Muscle layer of duodenum (tissue), 2 donors: ENCODE data around the gene ENKUR.
A peak's percentile ranks its signal among the peaks of the same experiment; 100 is the strongest.
"Not testable (repeated sequence)": the region's sequence is repeated elsewhere in the genome, so short reads cannot be mapped to it uniquely, and the experiment has no call there.

Source experiments
- H3K27ac ChIP-seq: one replicate; pipeline ENCODE4 v1.7.0; 2013; ENCODE audit warnings: mild to moderate bottlenecking, low read length
- H3K27me3 ChIP-seq: one replicate; pipeline ENCODE4 v1.7.0; 2013; ENCODE audit warnings: low read depth, mild to moderate bottlenecking, control low read depth, low read length
- H3K36me3 ChIP-seq, 2 donors: one replicate each; pipeline ENCODE4 v1.7.0; 2013; ENCODE audit warnings: low read length in 2 of 2, control low read depth in 1 of 2, mild to moderate bottlenecking in 1 of 2; ENCODE audit not compliant: insufficient read depth in 2 of 2, control insufficient read depth in 1 of 2
- H3K4me1 ChIP-seq, 2 donors: one replicate each; pipeline ENCODE4 v1.7.0; 2013; ENCODE audit warnings: low read length in 2 of 2, mild to moderate bottlenecking in 2 of 2, control low read depth in 1 of 2, moderate library complexity in 1 of 2; ENCODE audit not compliant: insufficient read depth in 2 of 2, control insufficient read depth in 1 of 2
- H3K4me3 ChIP-seq, 2 donors: one replicate each; pipeline ENCODE4 v1.7.0; 2013; ENCODE audit warnings: low read length in 2 of 2, low read depth in 1 of 2, mild to moderate bottlenecking in 1 of 2
- H3K9me3 ChIP-seq, 2 donors: one replicate each; pipeline ENCODE4 v1.7.0; 2013; ENCODE audit warnings: low read length in 2 of 2, control low read depth in 1 of 2, mild to moderate bottlenecking in 1 of 2; ENCODE audit not compliant: control insufficient read depth in 1 of 2
- donor health status: healthy.

ENKUR gene

GRCh38 chr10:24971374-24971773 is 44.6 kb downstream of the ENKUR start:
- H3K27ac ChIP-seq, result no peak overlapping the region
- H3K4me3 ChIP-seq, result no peak overlapping the region
- H3K27me3 ChIP-seq, result no peaks in the 10 kb centered on the region
- no peaks in the 10 kb centered on the region for H3K4me1 ChIP-seq
- no peaks in the 10 kb centered on the region for H3K36me3 ChIP-seq
- H3K9me3 ChIP-seq, result no peaks in the 10 kb centered on the region

GRCh38 chr10:24969841-24970281 is 46.1 kb downstream of the ENKUR start:
- H3K9me3 ChIP-seq, result no peaks in the 10 kb centered on the region
- no peak overlapping the region for H3K4me3 ChIP-seq
- H3K27ac ChIP-seq, result no peak overlapping the region

GRCh38 chr10:24968951-24969350 is 47.0 kb downstream of the ENKUR start:
- not testable (repeated sequence) for H3K9me3 ChIP-seq, H3K27ac ChIP-seq, H3K27me3 ChIP-seq, H3K4me3 ChIP-seq, H3K36me3 ChIP-seq, H3K4me1 ChIP-seq

More at GRCh38 chr10:24969841-24970281, 46.1 kb downstream of the ENKUR start:
- Histone ChIP-seq H3K36me3 (no peaks in the 10 kb centered on the region), H3K4me1 (no peaks in the 10 kb centered on the region), H3K27me3 (no peaks in the 10 kb centered on the region)

- no peaks in the 10 kb centered on the region for H3K27me3 ChIP-seq
- no peaks in the 10 kb centered on the region for H3K36me3 ChIP-seq
- H3K27ac ChIP-seq, result no peak overlapping the region
- no peak overlapping the region for H3K4me3 ChIP-seq
- H3K9me3 ChIP-seq, result no peaks in the 10 kb centered on the region
- H3K4me1 ChIP-seq, result no peaks in the 10 kb centered on the region
These were observed 47.6 kb downstream of the ENKUR start for GRCh38 chr10:24968349-24968748.

GRCh38 chr10:24966962-24967481 is 48.9 kb downstream of the ENKUR start:
- Histone ChIP-seq H3K4me1 (no peaks in the 10 kb centered on the region), H3K36me3 (no peaks in the 10 kb centered on the region), H3K27me3 (no peaks in the 10 kb centered on the region)

GRCh38 chr10:24965051-24965450 is 50.9 kb downstream of the ENKUR start:
- no peaks in the 10 kb centered on the region for H3K4me1 ChIP-seq
- no peaks in the 10 kb centered on the region for H3K9me3 ChIP-seq
- H3K27ac ChIP-seq, result no peak overlapping the region
- no peak overlapping the region for H3K4me3 ChIP-seq
- no peaks in the 10 kb centered on the region for H3K36me3 ChIP-seq
- H3K27me3 ChIP-seq, result no peaks in the 10 kb centered on the region

More at GRCh38 chr10:24966962-24967481, 48.9 kb downstream of the ENKUR start:
- Histone ChIP-seq H3K4me3 (no peak overlapping the region), H3K9me3 (no peaks in the 10 kb centered on the region), H3K27ac (no peak overlapping the region)

GRCh38 chr10:24963521-24964041 is 52.4 kb downstream of the ENKUR start:
- Histone ChIP-seq H3K4me3 (no peak overlapping the region), H3K4me1 (peaks cover 0 to 9% of the 10 kb centered on the region in 2 donors), H3K27ac (peak overlapping the region; percentile 46), H3K9me3 (no peaks in the 10 kb centered on the region), H3K27me3 (no peaks in the 10 kb centered on the region), H3K36me3 (no peaks in the 10 kb centered on the region)

- no peaks in the 10 kb centered on the region for H3K27me3 ChIP-seq
- H3K27ac ChIP-seq, result peak overlapping the region; percentile 46
- no peak overlapping the region for H3K4me3 ChIP-seq
- no peaks in the 10 kb centered on the region for H3K9me3 ChIP-seq
- H3K4me1 ChIP-seq, result peaks cover 0 to 9% of the 10 kb centered on the region in 2 donors
- no peaks in the 10 kb centered on the region for H3K36me3 ChIP-seq
These were observed 53.0 kb downstream of the ENKUR start for GRCh38 chr10:24962995-24963394.

GRCh38 chr10:24961582-24961981 is 54.4 kb downstream of the ENKUR start:
- Histone ChIP-seq H3K4me3 (no peak overlapping the region), H3K9me3 (no peaks in the 10 kb centered on the region), H3K4me1 (peaks cover 0 to 9% of the 10 kb centered on the region in 2 donors), H3K36me3 (no peaks in the 10 kb centered on the region), H3K27me3 (no peaks in the 10 kb centered on the region), H3K27ac (no peak overlapping the region)

- H3K4me3 ChIP-seq, result no peak overlapping the region
- H3K36me3 ChIP-seq, result no peaks in the 10 kb centered on the region
- no peaks in the 10 kb centered on the region for H3K27me3 ChIP-seq
- peak overlapping the region; percentile 65 for H3K27ac ChIP-seq
- H3K4me1 ChIP-seq, result peaks cover 0 to 9% of the 10 kb centered on the region in 2 donors
- H3K9me3 ChIP-seq, result no peaks in the 10 kb centered on the region
These were observed 56.6 kb downstream of the ENKUR start for GRCh38 chr10:24959382-24959730.

GRCh38 chr10:24958721-24959381 is 57.1 kb downstream of the ENKUR start:
- Histone ChIP-seq H3K27ac (peak overlapping the region; percentile 65), H3K4me3 (no peak overlapping the region), H3K4me1 (peaks cover 0 to 9% of the 10 kb centered on the region in 2 donors), H3K27me3 (no peaks in the 10 kb centered on the region), H3K36me3 (no peaks in the 10 kb centered on the region), H3K9me3 (no peaks in the 10 kb centered on the region)
